ENCODE data around the gene FOXR2. TPM values are rescaled to one million over a fixed set of nuclear protein-coding genes. Genes with fewer than 3 reads are reported as not detected.

The FOXR2 gene

DNA sequence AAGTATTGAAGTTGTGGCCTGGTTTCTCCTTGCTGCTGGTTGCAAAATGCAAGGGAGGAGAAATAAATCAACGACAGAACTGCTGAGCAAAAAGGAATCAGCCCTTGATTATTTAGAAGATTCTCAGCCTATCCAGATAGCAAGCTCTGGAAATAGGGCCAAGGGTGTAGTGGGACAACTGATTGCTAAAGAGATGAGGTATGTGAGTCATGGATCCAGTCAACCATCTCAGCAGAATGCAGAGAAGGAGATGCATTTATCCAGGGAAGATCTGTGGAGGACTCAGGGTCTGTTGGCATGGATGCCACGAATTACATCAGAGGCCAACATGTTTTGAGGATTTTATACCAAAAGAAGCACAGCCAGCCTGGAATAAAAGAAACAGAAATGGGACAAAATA is 36.7 kb downstream of the FOXR2 start:
- no peak overlapping the region for H2BK15ac ChIP-seq (ENCODE audit: low read length)
- H3K9ac ChIP-seq (ENCODE audit: low read depth, low read length, poor library complexity): no peak overlapping the region
- WGBS, 2 donors (ENCODE audit: extremely low coverage in 2 of 2, insufficient read length in 2 of 2, insufficient replicate concordance in 1 of 2): no CpG with 5 or more reads among the region's 2 CpGs
- H3K4ac ChIP-seq (ENCODE audit: low read length): no peak overlapping the region
- no peaks in the 10 kb centered on the region for H3K4me1 ChIP-seq (ENCODE audit: control insufficient read depth in 2 of 2, insufficient read depth in 1 of 2, low read depth in 1 of 2, low read length in 2 of 2)
- H3K79me1 ChIP-seq (ENCODE audit: low read depth, low read length): no peaks in the 10 kb centered on the region
- no peak overlapping the region for H3K18ac ChIP-seq (ENCODE audit: low read length)
- H2AFZ ChIP-seq (ENCODE audit: low read length): no peak overlapping the region
- H4K91ac ChIP-seq (ENCODE audit: low read depth, low read length, poor library complexity): no peak overlapping the region
- H4K8ac ChIP-seq (ENCODE audit: low read depth, low read length): no peak overlapping the region
- no peak overlapping the region for H3K4me3 ChIP-seq (ENCODE audit: low read length in 2 of 2)
- no peak overlapping the region for H2BK120ac ChIP-seq (ENCODE audit: low read depth, low read length)
- H3K9me3 ChIP-seq (replicated peaks in 1 of 2; ENCODE audit: control insufficient read depth in 2 of 2, insufficient read depth in 1 of 2, low read depth in 1 of 2, low read length in 2 of 2): no peaks in the 10 kb centered on the region
- H3K27me3 ChIP-seq (ENCODE audit: control insufficient read depth in 3 of 3, insufficient read depth in 3 of 3, low read depth in 1 of 3, low read length in 3 of 3): peaks cover 0 to 4% (median 0%) of the 10 kb centered on the region in 3 experiments
- H2BK12ac ChIP-seq (ENCODE audit: low read length): no peak overlapping the region
- H3K14ac ChIP-seq (ENCODE audit: low read length): no peak overlapping the region
- no peaks in the 10 kb centered on the region for H3K36me3 ChIP-seq (replicated peaks in 1 of 2; ENCODE audit: control insufficient read depth in 2 of 2, insufficient read depth in 2 of 2, low read length in 2 of 2)
- no peak overlapping the region for H2BK5ac ChIP-seq (ENCODE audit: low read length)
- DNase-seq (ENCODE audit: low spot score): no peak
- no peak overlapping the region for H2AK5ac ChIP-seq (ENCODE audit: low read depth, low read length)
- H3K27ac ChIP-seq (replicated peaks; ENCODE audit: low read length): no peak overlapping the region
- H3K4me2 ChIP-seq (ENCODE audit: insufficient read depth, low read length, poor library complexity, severe bottlenecking): no peak overlapping the region
- H3K23ac ChIP-seq (ENCODE audit: low read depth, low read length, poor library complexity): no peak overlapping the region

DNA sequence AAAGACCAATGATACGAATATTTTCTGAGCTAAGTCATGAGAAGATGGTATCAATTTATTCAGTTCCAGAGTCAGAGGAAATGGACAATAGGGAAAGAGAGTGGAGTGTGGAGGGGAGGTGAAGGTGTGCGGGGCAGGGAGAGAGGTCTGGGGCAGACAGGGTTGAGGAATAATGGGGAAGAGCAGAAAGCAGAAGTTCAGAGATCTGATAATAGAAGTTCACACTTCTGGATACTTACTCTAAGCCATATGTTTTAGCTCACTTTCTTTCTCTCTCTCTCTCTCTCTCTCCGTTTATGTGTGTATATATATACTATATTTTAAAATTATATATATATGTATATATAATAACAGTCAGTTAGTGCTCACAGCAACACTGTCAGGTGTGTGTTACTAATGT is 40.4 kb downstream of the FOXR2 start:
- H4K8ac ChIP-seq (ENCODE audit: low read depth, low read length): no peak overlapping the region
- no peak overlapping the region for H2BK5ac ChIP-seq (ENCODE audit: low read length)
- no peak overlapping the region for H2BK12ac ChIP-seq (ENCODE audit: low read length)
- H2AFZ ChIP-seq (ENCODE audit: low read length): no peak overlapping the region
- H3K23ac ChIP-seq (ENCODE audit: low read depth, low read length, poor library complexity): no peak overlapping the region
- no peak overlapping the region for H3K18ac ChIP-seq (ENCODE audit: low read length)
- H3K4ac ChIP-seq (ENCODE audit: low read length): no peak overlapping the region
- H3K14ac ChIP-seq (ENCODE audit: low read length): no peak overlapping the region
- H3K9ac ChIP-seq (ENCODE audit: low read depth, low read length, poor library complexity): no peak overlapping the region
- H3K27me3 ChIP-seq (ENCODE audit: control insufficient read depth in 3 of 3, insufficient read depth in 3 of 3, low read depth in 1 of 3, low read length in 3 of 3): no peaks in the 10 kb centered on the region
- no peak overlapping the region for H4K91ac ChIP-seq (ENCODE audit: low read depth, low read length, poor library complexity)
- no peak for DNase-seq (ENCODE audit: low spot score)
- H3K4me2 ChIP-seq (ENCODE audit: insufficient read depth, low read length, poor library complexity, severe bottlenecking): no peak overlapping the region
- no peak overlapping the region for H2BK15ac ChIP-seq (ENCODE audit: low read length)
- no peaks in the 10 kb centered on the region for H3K36me3 ChIP-seq (replicated peaks in 1 of 2; ENCODE audit: control insufficient read depth in 2 of 2, insufficient read depth in 2 of 2, low read length in 2 of 2)
- H3K27ac ChIP-seq (replicated peaks; ENCODE audit: low read length): no peak overlapping the region
- no peaks in the 10 kb centered on the region for H3K4me1 ChIP-seq (ENCODE audit: control insufficient read depth in 2 of 2, insufficient read depth in 1 of 2, low read depth in 1 of 2, low read length in 2 of 2)
- no peak overlapping the region for H2AK5ac ChIP-seq (ENCODE audit: low read depth, low read length)
- no peak overlapping the region for H3K4me3 ChIP-seq (ENCODE audit: low read length in 2 of 2)
- WGBS, 2 donors (ENCODE audit: extremely low coverage in 2 of 2, insufficient read length in 2 of 2, insufficient replicate concordance in 1 of 2): no CpG with 5 or more reads among the region's 3 CpGs
- H3K9me3 ChIP-seq (replicated peaks in 1 of 2; ENCODE audit: control insufficient read depth in 2 of 2, insufficient read depth in 1 of 2, low read depth in 1 of 2, low read length in 2 of 2): no peaks in the 10 kb centered on the region
- H3K79me1 ChIP-seq (ENCODE audit: low read depth, low read length): no peaks in the 10 kb centered on the region
- H2BK120ac ChIP-seq (ENCODE audit: low read depth, low read length): no peak overlapping the region

DNA sequence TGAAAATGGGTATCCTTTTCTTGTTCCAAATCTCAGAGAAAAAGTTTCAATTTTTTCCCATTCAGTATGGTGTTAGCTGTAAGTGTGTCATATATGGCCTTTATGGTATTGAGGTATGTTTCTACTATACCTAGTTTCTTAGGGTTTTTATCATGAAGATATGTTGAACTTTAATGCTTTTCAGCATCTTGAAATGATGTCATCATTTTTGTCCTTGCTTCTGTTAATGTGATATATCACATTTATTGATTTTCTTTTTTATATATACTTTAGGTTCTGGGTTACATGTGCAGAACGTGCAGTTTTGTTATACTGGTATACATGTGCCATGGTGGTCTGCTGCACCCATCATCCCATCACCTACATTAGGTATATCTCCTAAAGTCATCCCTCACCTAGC is 44.9 kb downstream of the FOXR2 start:
- H3K27ac ChIP-seq (replicated peaks; ENCODE audit: low read length): no peak overlapping the region
- H2AFZ ChIP-seq (ENCODE audit: low read length): no peak overlapping the region
- no peak overlapping the region for H2AK5ac ChIP-seq (ENCODE audit: low read depth, low read length)
- H3K4ac ChIP-seq (ENCODE audit: low read length): no peak overlapping the region
- H3K18ac ChIP-seq (ENCODE audit: low read length): no peak overlapping the region
- H3K27me3 ChIP-seq (ENCODE audit: control insufficient read depth in 3 of 3, insufficient read depth in 3 of 3, low read depth in 1 of 3, low read length in 3 of 3): no peaks in the 10 kb centered on the region
- no peak overlapping the region for H2BK15ac ChIP-seq (ENCODE audit: low read length)
- no peaks in the 10 kb centered on the region for H3K9me3 ChIP-seq (replicated peaks in 1 of 2; ENCODE audit: control insufficient read depth in 2 of 2, insufficient read depth in 1 of 2, low read depth in 1 of 2, low read length in 2 of 2)
- H3K4me2 ChIP-seq (ENCODE audit: insufficient read depth, low read length, poor library complexity, severe bottlenecking): no peak overlapping the region
- H4K8ac ChIP-seq (ENCODE audit: low read depth, low read length): no peak overlapping the region
- H2BK12ac ChIP-seq (ENCODE audit: low read length): no peak overlapping the region
- H4K91ac ChIP-seq (ENCODE audit: low read depth, low read length, poor library complexity): no peak overlapping the region
- H2BK120ac ChIP-seq (ENCODE audit: low read depth, low read length): no peak overlapping the region
- H3K36me3 ChIP-seq (replicated peaks in 1 of 2; ENCODE audit: control insufficient read depth in 2 of 2, insufficient read depth in 2 of 2, low read length in 2 of 2): no peaks in the 10 kb centered on the region
- H3K14ac ChIP-seq (ENCODE audit: low read length): no peak overlapping the region
- no peak overlapping the region for H3K4me3 ChIP-seq (ENCODE audit: low read length in 2 of 2)
- no peak overlapping the region for H3K9ac ChIP-seq (ENCODE audit: low read depth, low read length, poor library complexity)
- H2BK5ac ChIP-seq (ENCODE audit: low read length): no peak overlapping the region
- no peak for DNase-seq (ENCODE audit: low spot score)
- WGBS, 2 donors (ENCODE audit: extremely low coverage in 2 of 2, insufficient read length in 2 of 2, insufficient replicate concordance in 1 of 2): no CpG with 5 or more reads among the region's 1 CpG
- H3K4me1 ChIP-seq (ENCODE audit: control insufficient read depth in 2 of 2, insufficient read depth in 1 of 2, low read depth in 1 of 2, low read length in 2 of 2): no peaks in the 10 kb centered on the region
- no peaks in the 10 kb centered on the region for H3K79me1 ChIP-seq (ENCODE audit: low read depth, low read length)
- no peak overlapping the region for H3K23ac ChIP-seq (ENCODE audit: low read depth, low read length, poor library complexity)

Small RNA genes within 50 kb of the gene (small RNA-seq; reads per million reads assigned to genes)
- gene RF00019 (ENCODE audit: insufficient read depth): not detected

All from neuronal stem cell (in vitro differentiated cells).